OCI-LY7 (cell line): ENCODE data around the gene EPS15.

Experiments used
- CTCF ChIP-seq: fragments of 200-600 bp; sonication (generic); conservative IDR thresholded peaks from 2 replicates; pipeline ENCODE4 v1.5.1; 2014; ENCODE audit warnings: mild to moderate bottlenecking, antibody characterized with exemption, low read length, moderate library complexity, mixed read lengths
- EZH2phosphoT487 ChIP-seq: fragments of 200-600 bp; sonication (generic); IDR thresholded peaks from 2 replicates; pipeline ENCODE4 v1.6.1; 2018; ENCODE audit warnings: low read depth, borderline replicate concordance, mild to moderate bottlenecking, mixed run types, antibody characterized with exemption, low read length, moderate library complexity, mixed read lengths

GRCh38 chr1:51454554-51454953 lies 64.5 kb downstream of the EPS15 start:
- TF ChIP-seq CTCF (no peak), EZH2phosphoT487 (no peak)
